Fibroblast of peridontal ligament (primary cell): ENCODE results near the gene UBE2D2.
"Not testable (repeated sequence)": the region's sequence is repeated elsewhere in the genome, so short reads cannot be mapped to it uniquely, and the experiment has no call there.

Experiments
- DNase-seq: peaks from one replicate; pipeline ENCODE4 v3.0.0-alpha.2; 2010; ENCODE audit errors: extremely low read depth

UBE2D2 gene

DNA sequence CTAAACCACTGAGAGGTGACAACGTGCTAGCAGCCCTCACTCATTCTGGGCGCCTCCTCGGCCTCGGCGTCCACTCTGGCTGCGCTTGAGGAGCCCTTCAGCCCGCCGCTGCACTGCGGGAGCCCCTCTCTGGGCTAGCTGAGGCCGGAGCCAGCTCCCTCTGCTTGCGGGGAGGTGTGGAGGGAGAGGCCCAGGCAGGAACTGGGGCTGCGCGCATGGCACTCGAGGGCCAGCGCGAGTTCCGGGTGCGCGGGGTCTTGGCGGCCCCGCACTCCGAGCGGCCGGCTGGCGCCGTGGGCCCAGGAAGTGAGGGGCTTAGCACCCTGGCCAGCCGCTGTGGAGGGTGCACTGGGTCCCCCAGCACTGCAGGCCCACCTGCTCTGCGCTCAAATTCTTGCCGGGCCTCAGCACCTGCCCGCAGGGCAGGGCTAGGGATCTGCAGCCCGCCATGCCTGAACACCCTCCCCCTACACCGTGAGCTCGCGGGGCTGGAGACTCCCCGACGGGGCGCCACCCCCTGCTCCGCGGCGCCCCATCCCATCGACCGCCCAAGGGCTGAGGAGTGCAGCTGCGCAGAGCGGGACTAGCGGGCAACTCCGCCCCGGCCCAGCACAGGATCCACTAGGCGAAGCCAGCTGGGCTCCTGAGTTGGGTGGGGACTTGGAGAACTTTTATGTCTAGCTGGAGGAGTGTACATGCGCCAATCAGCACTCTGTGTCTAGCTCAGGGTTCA lies 11.8 kb upstream of the UBE2D2 start:
- DNase-seq: no peak

DNA sequence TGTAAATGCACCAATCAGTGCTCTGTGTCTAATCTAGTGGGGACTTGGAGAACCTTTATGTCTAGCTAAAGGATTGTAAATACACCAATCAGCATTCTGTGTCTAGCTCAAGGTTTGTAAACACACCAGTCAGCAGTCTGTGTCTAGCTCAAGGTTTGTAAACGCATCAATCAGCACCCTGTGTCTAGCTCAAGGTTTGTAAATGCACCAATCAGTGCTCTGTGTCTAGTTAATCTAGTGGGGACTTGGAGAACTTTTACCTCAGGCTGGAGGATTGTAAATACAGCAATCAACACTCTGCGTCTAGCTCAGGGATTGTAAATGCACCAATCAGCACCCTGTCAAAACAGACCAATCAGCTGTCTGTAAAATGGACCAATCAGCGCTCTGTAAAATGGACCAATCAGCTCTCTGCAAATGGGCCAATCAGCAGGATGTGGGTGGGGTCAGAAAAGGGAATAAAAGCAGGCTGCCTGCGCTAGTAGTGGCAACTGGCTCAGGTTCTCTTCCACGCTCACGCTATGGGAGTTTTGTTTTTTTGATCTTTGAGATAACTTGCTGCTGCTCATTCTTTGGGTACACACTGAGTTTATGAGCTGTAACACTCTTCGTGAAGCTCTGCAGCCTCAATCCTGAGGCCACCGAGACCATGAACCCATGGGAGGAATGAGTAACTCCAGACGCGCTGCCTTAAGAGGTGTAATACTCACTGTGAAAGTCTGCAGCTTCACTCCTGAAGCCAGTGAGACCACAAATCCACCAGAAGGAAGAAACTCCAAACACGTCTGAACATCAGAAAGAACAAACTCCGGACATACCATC lies 10.9 kb upstream of the UBE2D2 start:
- DNase-seq: not testable (repeated sequence)

DNA sequence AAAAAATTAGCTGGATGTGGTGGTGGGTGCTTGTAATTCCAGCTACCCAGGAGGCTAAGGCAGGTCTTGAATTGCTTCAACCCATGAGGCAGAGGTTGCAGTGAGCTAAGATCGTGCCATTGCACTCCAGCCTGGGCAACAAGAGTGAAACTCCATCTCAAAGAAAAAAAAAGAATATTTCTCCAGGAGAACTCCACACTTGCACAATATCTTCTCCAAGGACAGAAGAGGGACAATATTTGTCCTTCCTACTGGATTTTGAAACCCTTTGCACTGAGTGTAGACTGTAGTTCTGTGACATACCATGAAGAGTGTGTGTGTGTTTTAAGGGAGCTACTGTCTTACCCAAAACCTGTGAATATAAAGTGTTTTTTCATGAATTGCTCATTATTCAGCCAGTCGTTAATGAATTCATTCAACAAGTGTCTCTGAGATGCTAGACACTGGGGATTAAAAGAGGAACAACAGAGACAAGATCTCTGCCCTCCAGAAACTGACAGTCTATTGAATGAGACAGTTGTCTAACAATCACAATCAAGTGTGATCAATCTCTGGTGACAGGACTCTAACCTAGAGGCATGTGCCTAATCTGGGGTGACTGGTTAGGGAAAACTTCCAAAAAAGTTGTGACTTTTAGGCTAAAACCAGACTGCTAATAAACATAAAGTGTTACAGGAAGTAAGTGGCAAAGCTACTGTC lies 9.8 kb upstream of the UBE2D2 start:
- DNase-seq: no peak

DNA sequence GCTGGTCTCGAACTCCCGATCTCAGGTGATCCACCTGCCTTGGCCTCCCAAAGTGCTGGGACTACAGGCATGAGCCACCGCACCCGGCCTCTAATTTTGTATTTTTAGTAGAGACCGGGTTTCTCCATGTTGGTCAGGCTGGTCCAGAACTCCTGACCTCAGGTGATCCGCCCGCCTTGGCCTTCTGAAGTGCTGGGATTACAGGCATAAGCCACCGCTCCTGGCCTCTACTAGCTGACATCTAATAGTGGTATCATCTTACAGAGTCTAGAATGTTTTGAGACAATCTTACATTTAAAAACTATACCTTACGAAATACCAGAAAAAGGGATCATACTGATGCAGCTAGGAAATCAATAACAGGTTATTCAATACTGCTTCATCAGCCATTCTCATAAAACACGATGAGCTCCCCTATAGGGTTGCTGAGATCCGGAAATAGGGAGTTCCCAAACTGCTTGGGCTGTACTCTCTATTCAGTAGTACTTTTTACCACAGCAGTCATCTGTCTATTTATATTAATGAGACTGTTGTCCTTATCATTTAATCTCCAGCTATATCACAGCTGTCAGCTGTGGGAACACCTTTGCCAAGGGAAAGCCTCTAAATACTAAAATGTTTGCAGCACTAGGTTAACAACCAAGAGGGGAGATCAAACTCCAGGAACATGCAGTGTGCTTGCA lies 8.1 kb upstream of the UBE2D2 start:
- DNase-seq: no peak

DNA sequence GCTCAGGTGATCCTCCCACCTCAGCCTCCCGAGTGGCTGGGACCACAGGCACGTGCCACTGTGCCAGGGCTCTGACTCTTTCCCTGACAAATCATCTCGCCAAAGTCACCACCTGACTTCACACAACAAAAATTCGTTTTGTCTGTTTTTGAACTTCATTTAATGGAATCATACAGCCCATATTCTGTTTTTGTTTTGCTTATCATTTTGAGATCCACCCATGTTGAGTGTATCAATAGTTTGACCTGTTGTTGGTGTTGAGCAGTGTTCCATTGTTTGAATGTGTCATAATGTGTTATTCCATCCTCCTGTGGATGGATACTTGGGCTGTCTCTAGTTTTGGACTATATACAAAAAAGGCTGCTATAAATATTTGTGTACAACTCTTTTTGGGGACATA lies 6.9 kb upstream of the UBE2D2 start:
- DNase-seq: no peak

DNA sequence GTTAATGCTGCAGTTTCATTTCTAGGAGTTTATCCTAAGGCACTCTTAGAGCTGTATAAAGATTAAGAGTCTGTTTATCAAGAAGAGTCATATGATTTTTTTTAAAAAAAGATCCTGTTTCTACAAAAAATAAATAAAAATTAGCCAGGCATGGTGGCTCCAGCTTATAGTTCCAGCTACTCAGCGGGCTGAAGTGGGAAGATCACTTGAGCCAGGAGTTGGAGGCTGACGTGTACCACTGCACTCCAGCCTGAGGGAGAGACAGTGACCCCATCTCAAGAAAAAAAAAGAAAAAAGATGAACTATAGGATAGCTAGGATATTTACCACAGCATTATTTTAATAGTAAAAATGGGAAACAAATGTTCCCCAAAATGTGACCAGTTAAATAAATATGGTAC lies 3.3 kb upstream of the UBE2D2 start:
- no peak for DNase-seq

DNA sequence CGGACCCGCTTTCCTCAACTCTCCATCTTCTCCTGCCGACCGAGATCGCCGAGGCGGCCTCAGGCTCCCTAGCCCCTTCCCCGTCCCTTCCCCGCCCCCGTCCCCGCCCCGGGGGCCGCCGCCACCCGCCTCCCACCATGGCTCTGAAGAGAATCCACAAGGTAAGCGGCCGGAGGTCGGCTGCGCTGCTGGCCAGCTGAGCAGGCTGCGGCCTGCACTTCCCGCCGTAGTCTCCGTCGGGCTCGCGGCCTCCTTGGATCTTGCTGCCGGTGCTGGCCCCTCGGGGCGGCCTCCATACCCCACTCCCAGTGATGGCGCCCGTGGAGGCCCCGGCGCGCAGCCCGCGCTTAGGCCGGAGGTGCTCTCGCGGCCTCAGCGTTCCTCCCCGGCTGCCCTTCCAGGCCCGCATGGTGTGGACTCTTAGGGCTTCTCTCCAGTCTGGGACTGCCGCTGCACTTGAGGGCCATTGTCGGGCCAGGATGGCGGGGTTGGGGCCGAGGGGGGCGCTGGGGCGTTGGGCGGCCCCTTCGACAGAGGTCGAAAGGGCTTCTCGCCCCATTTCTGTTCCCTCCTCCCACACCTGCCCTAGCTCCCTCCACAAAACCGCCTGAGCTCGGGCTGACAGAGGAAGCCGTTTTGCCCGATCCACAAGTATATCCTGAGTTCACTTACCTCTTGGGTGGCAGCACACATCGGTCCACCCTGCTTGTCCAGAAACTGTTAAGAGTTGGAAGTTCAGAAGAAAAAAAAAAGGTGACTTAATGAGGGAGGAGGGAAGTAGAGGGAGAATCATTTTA lies 714 bp downstream of the UBE2D2 start:
- DNase-seq: peak; percentile 32

DNA sequence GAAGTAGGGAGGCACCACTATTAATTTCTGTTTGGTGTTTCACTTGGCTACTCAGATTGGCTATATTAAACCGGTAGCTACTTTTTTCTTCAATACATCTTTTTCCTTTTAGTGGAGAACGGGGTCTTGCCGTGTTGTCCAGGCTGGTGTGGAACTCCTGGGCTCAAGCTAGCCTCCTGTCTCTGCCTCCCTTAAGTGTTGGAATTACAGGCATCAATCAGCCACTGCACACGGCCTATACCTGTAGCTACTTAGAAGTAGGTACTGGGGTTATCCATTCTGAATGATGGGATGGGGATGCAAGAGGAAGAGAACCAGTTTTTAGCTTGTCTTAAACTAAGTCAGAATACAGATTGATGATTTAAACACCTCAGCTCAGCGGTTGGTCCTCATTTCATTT lies 1.7 kb downstream of the UBE2D2 start:
- no peak for DNase-seq

DNA sequence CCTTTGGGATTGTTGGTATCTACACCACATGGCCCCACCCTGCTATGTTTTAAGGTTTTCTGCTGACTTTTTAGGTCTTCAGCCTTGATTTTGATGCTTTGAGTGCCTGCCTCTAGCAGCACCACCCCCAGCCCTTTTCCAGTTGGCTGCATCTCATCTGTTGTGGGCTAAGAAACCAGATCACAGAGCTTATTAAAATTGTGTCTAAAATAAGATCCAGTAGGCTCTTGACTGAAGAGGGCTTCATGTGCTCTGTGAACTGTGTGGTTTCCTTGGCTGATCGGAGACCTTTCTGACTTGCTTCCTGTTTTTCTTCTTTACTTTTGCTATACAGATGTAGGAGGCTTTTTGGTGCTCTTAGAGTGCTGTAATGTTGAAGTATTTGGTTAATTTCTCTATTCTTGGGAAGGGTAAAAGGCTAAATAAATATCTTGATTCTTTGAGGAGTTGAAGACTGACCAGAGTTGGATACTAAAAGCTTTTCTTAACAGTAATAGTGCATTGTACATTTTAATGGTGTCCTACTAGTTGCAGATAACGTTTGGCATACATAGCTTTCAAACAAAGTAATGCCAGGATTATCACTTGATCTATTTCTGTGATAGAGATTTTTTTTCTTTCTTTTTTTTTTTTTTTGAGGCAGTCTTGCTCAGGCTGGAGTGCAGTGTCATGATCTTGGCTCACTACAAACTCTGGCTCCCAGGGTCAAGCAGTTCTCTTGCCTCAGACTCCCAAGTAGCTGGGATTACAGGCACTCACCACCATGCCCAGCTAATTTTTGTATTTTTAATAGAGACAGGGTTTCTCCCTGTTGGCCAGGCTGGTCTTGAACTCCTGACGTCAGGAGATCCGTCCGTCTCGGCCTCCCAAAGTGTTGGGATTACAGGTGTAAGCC lies 4.5 kb downstream of the UBE2D2 start:
- peak; percentile 69 for DNase-seq

DNA sequence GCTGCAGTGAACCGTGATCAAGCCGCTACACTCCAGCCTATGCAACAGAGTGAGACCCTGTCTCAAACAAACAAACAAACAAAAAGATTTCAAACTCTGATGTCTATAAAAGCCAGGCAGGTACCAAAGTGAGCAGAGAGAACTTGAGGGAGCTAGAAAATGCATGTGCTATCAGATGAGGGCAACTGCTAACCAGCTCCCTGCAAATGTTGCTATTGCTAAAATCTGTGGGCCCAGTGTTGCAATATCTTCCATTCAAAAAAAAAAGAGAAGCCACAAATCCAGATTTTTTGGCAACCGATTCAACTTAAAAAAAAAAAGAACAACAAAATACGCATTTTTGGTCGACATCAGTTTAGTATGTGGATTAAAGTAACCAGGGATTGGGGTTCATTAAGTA lies 5.5 kb downstream of the UBE2D2 start:
- DNase-seq: peak; percentile 74

DNA sequence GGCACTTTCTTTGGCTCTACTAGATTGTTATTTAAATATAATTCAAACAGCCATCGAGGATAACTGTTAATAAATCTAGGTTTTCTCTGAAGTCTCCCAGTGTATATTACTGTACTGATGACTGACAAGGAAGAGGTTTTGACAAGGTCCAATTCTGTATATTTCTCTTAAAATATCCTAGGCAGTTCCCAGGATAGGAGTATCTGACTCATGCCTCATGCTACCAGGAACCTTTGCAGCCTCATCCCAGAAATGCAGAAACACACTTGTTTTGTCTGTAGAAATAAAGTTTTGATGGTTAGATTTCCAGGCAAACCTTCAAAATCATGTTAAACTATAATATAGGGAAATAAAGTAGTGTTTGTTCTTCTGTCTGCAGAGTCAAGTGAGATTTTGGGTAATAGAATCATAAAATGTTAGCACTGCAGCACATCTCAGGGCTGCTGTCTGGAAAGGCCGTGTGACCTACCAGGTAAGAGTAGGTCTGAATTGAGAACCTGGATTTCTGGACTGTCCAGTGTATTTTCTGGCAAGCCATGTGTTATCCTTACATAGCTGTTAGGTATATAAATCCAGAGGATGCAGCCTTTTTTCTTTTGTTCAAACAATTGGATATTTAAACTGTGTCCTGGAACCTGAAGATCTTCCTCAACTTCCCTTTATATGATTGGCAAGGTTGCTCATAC lies 8.3 kb downstream of the UBE2D2 start:
- DNase-seq: peak; percentile 25

DNA sequence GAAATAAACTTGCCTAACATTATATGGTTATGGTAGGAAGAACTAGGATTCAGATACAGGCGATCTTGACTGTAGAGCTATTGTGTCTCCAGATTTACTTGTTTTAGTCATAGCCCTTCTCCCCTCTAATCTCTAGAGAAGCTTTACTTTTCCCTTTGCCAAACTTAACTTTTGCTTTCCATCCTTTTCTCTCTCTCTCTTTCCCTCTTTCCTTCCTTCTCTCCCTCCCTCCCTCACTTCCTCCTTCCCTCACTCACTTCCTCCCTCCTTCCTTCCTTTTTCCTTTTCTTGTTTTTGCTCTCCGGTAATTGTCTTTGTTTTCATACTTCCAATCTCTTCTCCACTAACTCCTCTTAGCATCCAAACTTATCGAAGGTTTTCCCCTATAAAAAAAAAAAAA lies 10.4 kb downstream of the UBE2D2 start:
- no peak for DNase-seq

DNA sequence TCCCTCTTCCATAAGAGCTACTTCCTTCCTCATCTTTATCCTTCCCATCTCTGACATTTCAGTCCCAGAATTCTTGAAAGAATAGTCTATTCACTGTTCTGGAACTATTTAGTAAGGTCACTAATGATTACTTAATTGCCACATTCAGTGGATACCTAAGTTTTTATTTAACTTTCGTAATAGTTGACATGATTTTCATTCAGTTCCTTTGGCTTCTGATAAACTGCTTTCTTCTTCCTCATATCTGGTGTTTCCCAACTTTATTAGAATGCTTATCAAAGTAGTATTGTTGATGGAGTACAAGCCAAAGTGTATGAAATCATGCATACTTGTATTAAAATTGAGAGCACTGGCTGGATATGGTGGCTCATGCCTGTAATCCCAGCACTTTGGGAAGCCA lies 10.8 kb downstream of the UBE2D2 start:
- DNase-seq: no peak

DNA sequence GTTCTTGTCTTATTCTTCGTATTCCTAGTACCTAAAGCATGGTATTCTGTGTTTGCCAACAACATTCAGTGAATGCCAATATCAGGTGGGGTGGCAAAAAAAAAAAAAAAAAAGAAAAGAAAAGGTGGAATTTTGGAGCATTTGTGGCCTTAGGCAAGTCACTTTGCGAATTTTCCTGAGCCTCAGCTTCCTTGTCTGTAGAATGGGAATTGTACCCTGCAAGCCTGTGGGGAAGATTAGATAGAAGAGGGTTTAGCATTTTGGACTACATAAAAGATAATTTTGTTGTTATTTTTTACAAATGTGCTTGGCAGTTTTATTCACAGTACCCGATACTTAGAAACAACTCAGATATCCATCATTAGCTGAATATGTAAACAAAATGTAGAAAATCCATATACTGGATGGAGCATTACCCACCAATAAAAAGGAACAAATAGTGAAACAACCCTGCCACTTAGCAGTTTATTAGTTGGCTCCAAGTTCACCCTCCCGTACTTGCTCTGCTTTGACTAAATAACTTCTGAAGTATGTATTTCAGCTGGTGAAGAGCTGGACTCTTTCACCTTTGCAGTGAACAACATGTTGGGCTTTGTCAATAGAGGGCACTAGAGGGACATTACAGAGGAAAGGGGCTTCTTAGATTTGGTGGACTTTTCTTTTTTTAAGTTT lies 13.6 kb downstream of the UBE2D2 start:
- DNase-seq: peak; percentile 60

DNA sequence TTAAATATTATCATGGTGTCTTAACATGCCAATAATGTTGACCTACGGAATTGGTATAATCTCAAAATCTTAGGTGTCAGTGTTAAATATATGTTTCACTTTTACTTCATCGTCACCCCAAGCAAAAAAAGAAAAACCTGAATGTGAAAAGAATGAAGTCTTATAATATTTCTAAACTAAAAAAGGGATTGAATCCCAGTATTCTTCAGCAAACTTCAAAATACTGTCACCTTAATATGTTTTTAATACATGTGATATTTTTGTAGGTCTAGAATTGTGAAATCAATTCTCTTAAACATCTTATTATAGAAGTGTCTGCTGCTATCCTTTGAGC lies 14.1 kb downstream of the UBE2D2 start:
- no peak for DNase-seq

DNA sequence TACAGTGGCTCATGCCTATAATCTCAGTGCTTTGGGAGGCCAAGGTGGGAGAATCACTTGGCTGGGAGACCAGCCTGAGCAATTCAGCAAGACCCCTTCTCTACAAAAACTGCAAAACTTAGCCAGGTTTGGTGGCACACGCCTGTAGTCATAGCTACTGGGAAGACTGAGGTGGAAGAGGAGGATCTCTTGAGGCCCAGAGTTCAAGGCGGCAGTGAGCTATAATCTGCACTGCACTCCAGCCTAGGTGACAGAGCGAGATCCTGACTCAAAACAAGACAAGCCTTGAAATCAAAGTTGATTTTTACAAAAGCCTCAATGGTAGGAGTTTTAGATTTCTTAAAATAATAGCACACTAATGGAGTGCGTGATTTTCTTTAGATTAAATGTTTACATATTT lies 14.6 kb downstream of the UBE2D2 start:
- DNase-seq: no peak

DNA sequence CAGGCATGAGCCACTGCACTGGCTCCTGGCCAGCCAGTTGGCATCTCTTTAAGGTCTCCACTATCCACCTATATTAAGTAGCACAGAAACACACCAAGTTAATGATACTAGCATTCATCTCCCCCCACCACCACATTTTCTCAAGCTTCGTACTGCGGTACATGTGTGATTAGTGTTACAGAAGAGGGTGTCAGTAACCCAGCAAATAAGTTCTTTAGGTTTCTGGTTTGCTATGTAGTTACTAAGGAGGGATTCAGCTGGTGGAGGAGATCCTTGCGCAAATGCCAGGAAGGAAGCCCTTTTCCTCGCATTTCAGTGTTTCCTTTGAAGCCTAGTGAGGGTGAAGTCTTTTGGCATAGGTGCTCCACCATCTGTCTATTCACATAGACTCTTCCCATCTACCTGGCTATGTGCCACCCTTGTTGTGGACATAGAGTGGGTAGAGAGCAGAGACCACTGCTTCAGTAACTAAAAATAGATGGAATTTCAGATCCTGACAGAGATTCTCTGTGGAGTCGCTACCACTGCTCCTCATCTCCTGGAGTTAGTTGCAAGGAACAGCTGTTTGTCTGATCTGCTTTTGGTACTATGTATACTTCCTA lies 16.7 kb downstream of the UBE2D2 start:
- no peak for DNase-seq

DNA sequence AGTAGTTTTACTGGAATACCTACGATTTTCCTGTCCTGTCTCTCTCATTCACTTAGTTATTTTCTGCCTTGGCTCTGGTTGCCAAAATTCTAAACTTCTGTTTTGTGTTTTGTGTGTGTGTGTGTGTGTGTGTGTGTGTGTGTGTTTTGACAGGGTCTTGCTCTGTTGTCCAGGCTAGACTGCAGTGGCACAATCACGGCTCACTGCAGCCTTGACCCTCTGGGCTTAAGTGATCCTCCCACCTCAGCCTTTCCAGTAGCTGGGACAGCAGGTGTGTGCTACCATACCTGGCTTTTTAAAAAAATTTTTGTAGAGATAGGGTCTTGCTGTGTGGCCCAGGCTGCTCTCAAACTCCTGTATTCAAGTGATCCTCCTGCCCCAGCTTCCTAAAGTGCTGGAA lies 17.2 kb downstream of the UBE2D2 start:
- no peak for DNase-seq

DNA sequence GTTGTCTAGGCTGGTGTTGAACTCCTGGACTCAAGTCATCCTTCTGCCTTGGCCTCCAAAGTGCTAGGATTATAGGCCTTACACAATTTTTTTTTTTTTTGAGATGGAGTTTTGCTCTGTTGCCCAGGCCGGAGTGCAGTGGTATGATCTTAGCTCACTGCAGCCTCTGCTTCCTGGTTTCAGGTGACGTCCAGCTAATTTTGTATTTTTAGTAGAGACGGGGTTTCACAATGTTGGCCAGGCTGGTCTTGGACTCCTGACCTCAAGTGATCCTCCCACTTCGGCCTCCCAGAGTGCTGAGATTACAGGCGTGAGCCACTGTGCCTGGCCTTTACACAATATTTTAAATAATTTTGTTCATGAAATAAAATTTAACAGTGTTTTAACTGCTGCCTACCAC lies 21.0 kb downstream of the UBE2D2 start:
- not testable (repeated sequence) for DNase-seq
